ENCODE data around the gene CEP104. TPM values are rescaled to one million over a fixed set of nuclear protein-coding genes. Genes with fewer than 3 reads are reported as not detected.

The CEP104 gene
- total and polyA plus RNA-seq, 8 donors, result 9.2 to 37.7 (median 23.7) TPM

- intact Hi-C loops (cut with DNase I), result no loop called here
- no peaks in the 10 kb centered on the region for H3K9me3 ChIP-seq
- ATAC-seq (no peak), DNase-seq (peak in 1 of 6 donors; percentile 55), FAIRE-seq (no peak)
- H3K36me3 ChIP-seq, result peaks cover 5 to 18% (median 7%) of the 10 kb centered on the region in 3 donors
- no peak overlapping the region for H3K27ac ChIP-seq
- H3K4me1 ChIP-seq, result peaks cover 0 to 6% (median 0%) of the 10 kb centered on the region in 3 donors
- no peak overlapping the region for H3K4me3 ChIP-seq
- TF ChIP-seq CTCF (IDR thresholded peaks at IDR 0.05), result no peak
- no peaks in the 10 kb centered on the region for H3K27me3 ChIP-seq
- 94 to 97% methylated on average over 17 of the region's 17 CpGs for WGBS, 2 donors
These were observed 37.7 kb upstream of the CEP104 start for GRCh38 chr1:3894626-3895278.

DNA sequence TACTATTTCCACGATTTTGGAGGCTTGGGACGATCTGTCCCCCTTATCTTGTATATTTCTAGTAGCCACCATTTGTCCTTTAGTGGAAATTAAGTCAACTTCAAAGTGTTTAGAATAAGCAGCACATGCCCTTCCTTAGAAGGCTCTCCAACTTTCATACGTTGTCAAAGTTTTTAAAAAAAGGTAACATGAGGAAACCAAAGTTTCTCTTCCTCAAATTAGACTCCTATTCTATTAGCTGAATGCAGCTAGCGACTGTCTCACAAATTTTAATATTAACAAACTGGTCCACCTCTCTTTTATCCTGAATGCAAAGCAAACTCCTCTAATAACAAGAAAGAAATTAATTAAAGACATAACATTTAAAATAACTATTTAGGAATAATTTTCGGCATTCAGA, 36.2 kb upstream of the CEP104 start:
- no peak for TF ChIP-seq CTCF (IDR thresholded peaks at IDR 0.05)
- no peak overlapping the region for H3K4me3 ChIP-seq
- H3K9me3 ChIP-seq, result no peaks in the 10 kb centered on the region
- no peak for FAIRE-seq
- no peaks in the 10 kb centered on the region for H3K4me1 ChIP-seq
- H3K27me3 ChIP-seq, result no peaks in the 10 kb centered on the region
- peaks cover 5 to 21% (median 7%) of the 10 kb centered on the region in 3 donors for H3K36me3 ChIP-seq
- DNase-seq, result no peak
- H3K27ac ChIP-seq, result no peak overlapping the region
- ATAC-seq, result no peak
- WGBS, 2 donors, result 70 to 74% methylated on average over 5 of the region's 5 CpGs
- intact Hi-C loops (cut with DNase I), result no loop called here

DNA sequence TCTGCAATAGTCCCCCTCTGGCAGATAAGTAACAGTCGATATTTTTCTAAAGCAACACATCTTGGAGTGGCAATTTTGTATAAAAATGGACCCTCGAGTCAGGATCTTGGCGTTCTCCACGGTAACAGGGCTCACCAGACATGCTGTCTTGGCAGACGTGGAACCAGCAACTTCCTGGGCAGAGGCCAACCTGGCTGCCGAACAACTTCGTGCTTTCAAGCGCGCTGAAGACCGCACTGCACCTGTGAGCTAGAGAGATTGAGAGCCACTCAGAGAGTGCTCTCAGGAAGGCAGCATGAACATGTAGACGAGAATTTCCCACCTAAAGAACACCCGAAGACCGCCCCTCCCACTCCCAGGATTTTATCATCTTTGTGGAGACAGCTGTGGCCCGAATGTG, 35.7 kb upstream of the CEP104 start:
- WGBS, 2 donors, result 53 to 54% methylated on average over 14 of the region's 14 CpGs
- intact Hi-C loops (cut with DNase I), result no loop called here
- Histone ChIP-seq H3K4me3 (no peak overlapping the region), H3K4me1 (no peaks in the 10 kb centered on the region), H3K9me3 (no peaks in the 10 kb centered on the region), H3K36me3 (peaks cover 5 to 21% (median 7%) of the 10 kb centered on the region in 3 donors), H3K27me3 (no peaks in the 10 kb centered on the region), H3K27ac (no peak overlapping the region)
- ATAC-seq (peak in 3 of 4 donors; percentile 39 to 75 (median 58)), FAIRE-seq (no peak), DNase-seq (peak in 2 of 6 donors; percentile 30 to 56)
- TF ChIP-seq CTCF (IDR thresholded peaks at IDR 0.05), result no peak

- no peak overlapping the region for H3K27ac ChIP-seq
- no peaks in the 10 kb centered on the region for H3K4me1 ChIP-seq
- FAIRE-seq (no peak), ATAC-seq (no peak), DNase-seq (no peak)
- H3K4me3 ChIP-seq, result no peak overlapping the region
- no peaks in the 10 kb centered on the region for H3K9me3 ChIP-seq
- H3K27me3 ChIP-seq, result no peaks in the 10 kb centered on the region
- 88 to 90% methylated on average over 17 of the region's 17 CpGs for WGBS, 2 donors
- intact Hi-C loops (cut with DNase I), result no loop called here
- peaks cover 5 to 25% (median 7%) of the 10 kb centered on the region in 3 donors for H3K36me3 ChIP-seq
- no peak for TF ChIP-seq CTCF (IDR thresholded peaks at IDR 0.05)
These were observed 34.4 kb upstream of the CEP104 start for GRCh38 chr1:3891329-3891865.

Data from pancreas (tissue), 10 donors.